GM15510 (cell line): ENCODE results near the gene CHST15.

Source experiments
- POLR2A ChIP-seq: IDR thresholded peaks from 3 replicates; pipeline ENCODE4 v1.6.1; 2011; ENCODE audit warnings: borderline replicate concordance; ENCODE audit not compliant: insufficient read length; ENCODE audit errors: extremely low read depth

Gene CHST15

GRCh38 chr10:124042656-124043309 is 50.6 kb downstream of the CHST15 start:
- TF ChIP-seq POLR2A = no peak

GRCh38 chr10:124041675-124042445 is 51.5 kb downstream of the CHST15 start:
- no peak for TF ChIP-seq POLR2A

- TF ChIP-seq POLR2A = no peak
Measured at GRCh38 chr10:124040451-124041188, 52.8 kb downstream of the CHST15 start.

GRCh38 chr10:124039483-124040013 is 53.9 kb downstream of the CHST15 start:
- no peak for TF ChIP-seq POLR2A

GRCh38 chr10:124037784-124038183 is 55.6 kb downstream of the CHST15 start:
- TF ChIP-seq POLR2A = no peak

- TF ChIP-seq POLR2A = no peak
Measured at GRCh38 chr10:124037286-124037685, 56.1 kb downstream of the CHST15 start.

GRCh38 chr10:124036746-124037145 is 56.7 kb downstream of the CHST15 start:
- no peak for TF ChIP-seq POLR2A

- TF ChIP-seq POLR2A = no peak
Measured at GRCh38 chr10:124035928-124036558, 57.4 kb downstream of the CHST15 start.

- TF ChIP-seq POLR2A = no peak
Measured at GRCh38 chr10:124035306-124035927, 58.0 kb downstream of the CHST15 start.

GRCh38 chr10:124033887-124034218 is 59.5 kb downstream of the CHST15 start:
- TF ChIP-seq POLR2A = no peak

GRCh38 chr10:124032971-124033886 is 60.2 kb downstream of the CHST15 start:
- TF ChIP-seq POLR2A = no peak

GRCh38 chr10:124032087-124032935 is 61.1 kb downstream of the CHST15 start:
- no peak for TF ChIP-seq POLR2A
